ENCODE data around the gene KEAP1. TPM values are rescaled to one million over a fixed set of nuclear protein-coding genes. Genes with fewer than 3 reads are reported as not detected.

KEAP1 gene
- total RNA-seq, 1 experiment from 2014 or later: 102 TPM

- TF ChIP-seq CTCF (IDR thresholded peaks at IDR 0.05) (no peak), TCF7L2 (IDR thresholded peaks at IDR 0.05; ENCODE audit: low read depth, low read length) (no peak), REST (IDR thresholded peaks at IDR 0.05; ENCODE audit: insufficient read depth in 1 of 2, low read depth in 2 of 2, low read length in 1 of 2) (no peak), POLR2AphosphoS5 (IDR thresholded peaks at IDR 0.05; ENCODE audit: low read depth, low read length) (no peak), SIN3A (IDR thresholded peaks at IDR 0.05; ENCODE audit: borderline replicate concordance, insufficient read depth, low read depth, low read length) (no peak)
- DNase-seq (ENCODE audit: low read depth, low spot score): no peak
- no peak for ATAC-seq
- ChIA-PET POLR2A (interaction anchor here (0.7 kb wide), 1 partner anchor 103 kb away, joined by 9 read pairs; no protein-coding TSS in a partner anchor), CTCF (interaction anchor here (0.6 kb wide), 1 partner anchor 42 kb away, joined by 6 read pairs; no protein-coding TSS in a partner anchor)
- no TSS peak for BruUV-seq (replicated peaks)
- Histone ChIP-seq H3K27me3 (ENCODE audit: control insufficient read depth, insufficient read depth, low read length) (no peaks in the 10 kb centered on the region), H3K36me3 (ENCODE audit: control insufficient read depth, insufficient read depth, low read length) (no peaks in the 10 kb centered on the region; the same call in none of the 2 replicates), H3K4me1 (ENCODE audit: control insufficient read depth, insufficient read depth, low read length) (peaks cover 9% of the 10 kb centered on the region), H3K4me3 (ENCODE audit: low read depth in 2 of 2, low read length in 2 of 2) (no peak overlapping the region), H3K27ac (ENCODE audit: low read length) (no peak overlapping the region), H3K9me3 (ENCODE audit: control insufficient read depth, insufficient read depth, low read depth, low read length) (no peaks in the 10 kb centered on the region)
- in situ Hi-C loops (cut with HindIII; ENCODE audit: low pct_unique_long_range_greater_than_20kb, low sequenced_read_pairs): no loop called here
- intact Hi-C loops (cut with micrococcal nuclease; ENCODE audit: unreplicated experiment): no loop called here
Measured at GRCh38 chr19:10499550-10500246, 3.5 kb downstream of the KEAP1 start.

GRCh38 chr19:10497371-10497770 is 5.8 kb downstream of the KEAP1 start:
- no peaks in the 10 kb centered on the region; the same call in none of the 2 replicates for H3K36me3 ChIP-seq (ENCODE audit: control insufficient read depth, insufficient read depth, low read length)
- ChIA-PET POLR2A (interaction anchor here (0.7 kb wide), 1 partner anchor 91 kb away, joined by 9 read pairs; no protein-coding TSS in a partner anchor), CTCF (no interaction called here)
- intact Hi-C loops (cut with micrococcal nuclease; ENCODE audit: unreplicated experiment): no loop called here
- no peak overlapping the region for H3K27ac ChIP-seq (ENCODE audit: low read length)
- no peak overlapping the region for H3K4me3 ChIP-seq (ENCODE audit: low read depth in 2 of 2, low read length in 2 of 2)
- no TSS peak for BruUV-seq (replicated peaks)
- no peaks in the 10 kb centered on the region for H3K27me3 ChIP-seq (ENCODE audit: control insufficient read depth, insufficient read depth, low read length)
- ATAC-seq: no peak
- TF ChIP-seq POLR2AphosphoS5 (IDR thresholded peaks at IDR 0.05; ENCODE audit: low read depth, low read length) (no peak), SIN3A (IDR thresholded peaks at IDR 0.05; ENCODE audit: borderline replicate concordance, insufficient read depth, low read depth, low read length) (no peak), TCF7L2 (IDR thresholded peaks at IDR 0.05; ENCODE audit: low read depth, low read length) (no peak), REST (IDR thresholded peaks at IDR 0.05; ENCODE audit: insufficient read depth in 1 of 2, low read depth in 2 of 2, low read length in 1 of 2) (no peak), CTCF (IDR thresholded peaks at IDR 0.05) (no peak)
- peaks cover 9% of the 10 kb centered on the region; the same call in 1 of the 2 replicates for H3K4me1 ChIP-seq (ENCODE audit: control insufficient read depth, insufficient read depth, low read length)
- H3K9me3 ChIP-seq (ENCODE audit: control insufficient read depth, insufficient read depth, low read depth, low read length): no peaks in the 10 kb centered on the region
- no peak for DNase-seq (ENCODE audit: low read depth, low spot score)
- in situ Hi-C loops (cut with HindIII; ENCODE audit: low pct_unique_long_range_greater_than_20kb, low sequenced_read_pairs): no loop called here
